Retinal pigment epithelial cell (primary cell): Measurements from ENCODE around the gene SLC51A.
"Not testable (repeated sequence)": the region's sequence is repeated elsewhere in the genome, so short reads cannot be mapped to it uniquely, and the experiment has no call there.

Experiments
- DNase-seq: peaks from one replicate; pipeline ENCODE4 v3.0.0-alpha.2; 2010; ENCODE audit warnings: low read depth
- H3K4me3 ChIP-seq: 2 replicates; pipeline ENCODE4 v1.5.1; 2011; ENCODE audit warnings: mild to moderate bottlenecking, low read length, control low read depth, moderate library complexity
- TF ChIP-seq, protein P1 (sequence below): conservative IDR thresholded peaks from 2 replicates; pipeline ENCODE4 v1.5.1; 2011; ENCODE audit warnings: low read depth, low read length, control low read depth, inconsistent platforms

The SLC51A gene

DNA sequence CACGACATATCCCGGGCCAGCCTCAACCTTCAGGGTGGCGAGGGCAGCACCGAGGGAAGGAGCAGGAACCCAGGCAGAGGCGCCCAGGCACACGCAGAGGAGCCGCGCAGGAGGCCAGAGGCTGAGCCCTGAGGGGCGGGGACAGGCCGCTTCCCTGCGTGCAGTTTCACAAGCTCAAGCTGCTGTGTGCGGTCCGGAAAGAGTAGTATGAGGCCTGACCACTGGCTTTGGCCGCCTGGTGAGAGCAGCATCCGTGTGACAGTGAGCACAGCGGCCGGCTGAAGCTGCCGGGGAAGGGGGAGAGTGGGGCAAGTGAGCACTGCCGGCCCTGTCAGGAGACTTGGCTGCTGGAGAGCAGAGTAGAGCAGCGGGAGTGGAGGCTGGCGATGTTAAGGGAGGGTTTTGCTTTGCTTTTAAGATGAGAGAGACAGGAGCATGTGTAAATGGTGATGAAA lies 13.8 kb upstream of the SLC51A start:
- DNase-seq = no peak
- H3K4me3 ChIP-seq = no peak overlapping the region
- TF ChIP-seq, protein P1, sequence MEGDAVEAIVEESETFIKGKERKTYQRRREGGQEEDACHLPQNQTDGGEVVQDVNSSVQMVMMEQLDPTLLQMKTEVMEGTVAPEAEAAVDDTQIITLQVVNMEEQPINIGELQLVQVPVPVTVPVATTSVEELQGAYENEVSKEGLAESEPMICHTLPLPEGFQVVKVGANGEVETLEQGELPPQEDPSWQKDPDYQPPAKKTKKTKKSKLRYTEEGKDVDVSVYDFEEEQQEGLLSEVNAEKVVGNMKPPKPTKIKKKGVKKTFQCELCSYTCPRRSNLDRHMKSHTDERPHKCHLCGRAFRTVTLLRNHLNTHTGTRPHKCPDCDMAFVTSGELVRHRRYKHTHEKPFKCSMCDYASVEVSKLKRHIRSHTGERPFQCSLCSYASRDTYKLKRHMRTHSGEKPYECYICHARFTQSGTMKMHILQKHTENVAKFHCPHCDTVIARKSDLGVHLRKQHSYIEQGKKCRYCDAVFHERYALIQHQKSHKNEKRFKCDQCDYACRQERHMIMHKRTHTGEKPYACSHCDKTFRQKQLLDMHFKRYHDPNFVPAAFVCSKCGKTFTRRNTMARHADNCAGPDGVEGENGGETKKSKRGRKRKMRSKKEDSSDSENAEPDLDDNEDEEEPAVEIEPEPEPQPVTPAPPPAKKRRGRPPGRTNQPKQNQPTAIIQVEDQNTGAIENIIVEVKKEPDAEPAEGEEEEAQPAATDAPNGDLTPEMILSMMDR = no peak

DNA sequence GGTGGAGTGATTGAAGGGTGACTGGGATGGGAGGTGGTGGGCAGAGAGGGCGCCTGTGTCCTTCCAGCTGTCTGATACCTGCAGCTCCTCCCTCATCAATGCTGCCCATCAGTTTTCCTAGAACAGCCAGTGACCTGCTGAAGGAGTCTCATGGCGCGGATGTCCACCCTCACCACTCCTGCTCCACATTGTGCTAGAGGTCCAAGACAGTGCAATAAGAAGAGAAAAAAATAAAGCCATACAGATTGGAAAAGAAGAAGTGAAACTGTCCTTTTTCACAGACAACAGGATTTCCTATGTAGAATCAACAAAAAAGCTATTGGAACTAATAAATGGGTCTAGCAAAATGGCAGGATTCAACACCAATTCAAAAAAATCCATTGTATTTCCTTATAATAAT lies 12.5 kb upstream of the SLC51A start:
- TF ChIP-seq, protein P1 = no peak
- H3K4me3 ChIP-seq = no peak overlapping the region
- DNase-seq = no peak

DNA sequence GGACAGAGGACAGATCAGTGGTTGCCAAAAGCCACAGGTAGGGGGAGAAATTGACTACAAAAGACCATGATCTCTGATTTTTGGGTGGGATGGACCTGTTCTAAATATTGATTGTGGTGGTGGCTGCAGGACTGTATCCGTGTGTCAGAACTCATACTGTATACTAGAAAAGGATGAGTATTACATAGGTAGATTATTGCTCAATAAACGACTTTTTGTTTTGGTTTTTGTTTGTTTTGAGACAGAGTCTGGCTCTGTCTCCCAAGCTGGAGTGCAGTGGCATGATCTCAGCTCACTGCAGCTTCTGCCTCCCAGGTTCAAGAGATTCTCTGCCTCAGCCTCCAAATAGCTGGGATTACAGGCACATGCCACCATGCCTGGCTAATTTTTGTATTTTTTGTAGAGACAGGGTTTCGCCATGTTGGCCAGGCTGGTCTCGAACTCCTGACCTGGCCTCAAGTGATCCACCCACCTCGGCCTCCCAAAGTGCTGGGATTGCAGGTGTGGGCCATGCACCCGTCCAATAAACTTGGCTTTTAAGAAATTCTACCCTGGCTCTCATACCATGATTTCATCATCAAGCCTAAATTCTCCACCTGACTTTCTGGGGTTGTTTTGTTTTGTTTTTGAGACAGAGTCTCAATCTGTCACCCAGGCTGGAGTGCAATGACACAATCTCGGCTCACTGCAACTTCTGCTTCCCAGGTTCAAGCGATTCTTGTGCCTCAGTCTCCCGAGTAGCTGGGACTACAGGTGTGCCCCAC lies 10.7 kb upstream of the SLC51A start:
- H3K4me3 ChIP-seq, DNase-seq: not testable (repeated sequence)

DNA sequence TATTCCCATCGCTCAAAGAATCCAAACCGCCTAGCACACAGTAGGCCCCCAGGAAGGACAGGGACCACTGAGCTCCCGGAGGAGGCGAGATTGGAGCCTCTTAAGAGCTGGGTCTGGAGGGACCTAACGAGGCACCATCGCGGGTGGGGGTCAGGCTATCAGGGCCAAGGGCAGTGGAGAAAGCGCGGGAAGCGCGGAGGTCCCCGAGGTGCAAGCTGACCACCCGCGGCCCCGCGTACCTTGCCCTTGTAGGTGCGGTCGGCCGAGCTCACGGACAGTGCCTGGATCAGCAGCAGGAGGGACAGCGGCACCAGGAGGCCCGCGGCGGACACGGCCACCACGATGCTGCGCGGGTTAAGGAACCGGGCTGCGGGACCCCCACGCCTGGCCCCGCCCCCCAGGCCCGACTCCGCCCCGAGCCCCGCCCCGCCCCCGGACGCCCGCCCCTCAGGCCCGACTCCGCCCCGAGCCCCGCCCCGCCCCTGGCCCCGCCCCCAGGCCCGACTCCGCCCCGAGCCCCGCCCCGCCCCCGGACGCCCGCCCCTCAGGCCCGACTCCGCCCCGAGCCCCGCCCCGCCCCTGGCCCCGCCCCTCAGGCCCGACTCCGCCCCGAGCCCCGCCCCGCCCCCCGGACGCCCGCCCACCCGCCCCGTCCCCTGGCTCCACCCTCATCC lies 9.0 kb upstream of the SLC51A start:
- TF ChIP-seq, protein P1 = no peak
- peak overlapping the region; percentile 36 for H3K4me3 ChIP-seq
- no peak for DNase-seq

DNA sequence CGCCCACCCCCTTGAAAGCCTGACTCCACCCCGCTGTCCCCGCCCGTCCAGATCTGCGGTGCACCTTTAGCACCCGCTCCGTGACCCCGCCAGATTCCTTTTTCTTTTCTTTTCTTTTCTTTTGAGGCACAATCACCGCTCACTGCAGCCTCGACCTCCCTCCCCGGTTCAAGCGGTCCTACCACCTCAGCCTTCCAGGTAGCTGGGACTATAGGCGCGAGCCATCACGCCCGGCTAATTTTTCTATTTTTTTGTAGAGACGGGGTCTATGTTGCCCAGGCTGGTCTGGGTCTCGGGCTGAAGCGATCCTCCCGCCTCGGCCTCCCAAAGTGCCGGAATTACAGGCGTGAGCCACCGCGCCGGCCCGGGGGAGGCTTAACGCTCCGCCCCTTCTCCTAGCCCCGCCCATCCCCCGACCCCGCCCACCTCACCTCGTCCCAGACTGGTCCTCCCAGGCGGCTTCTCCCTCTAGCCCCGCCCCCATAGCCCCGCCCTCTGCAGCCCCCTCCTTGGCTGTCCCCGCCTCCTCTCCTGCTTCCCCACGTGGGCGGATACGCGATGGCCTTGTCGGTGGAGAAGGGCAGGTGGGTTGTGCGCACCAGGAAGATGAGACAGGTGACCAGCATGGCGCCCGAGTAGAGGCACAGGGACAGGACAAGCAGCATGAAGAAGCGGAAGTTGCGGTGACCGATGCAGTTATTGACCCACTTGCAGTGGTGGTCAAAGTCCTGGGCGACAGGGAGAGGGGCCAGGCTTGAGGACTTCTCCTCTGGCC lies 8.3 kb upstream of the SLC51A start:
- peak overlapping the region; percentile 40 for H3K4me3 ChIP-seq
- DNase-seq = no peak
- TF ChIP-seq, protein P1 = no peak

DNA sequence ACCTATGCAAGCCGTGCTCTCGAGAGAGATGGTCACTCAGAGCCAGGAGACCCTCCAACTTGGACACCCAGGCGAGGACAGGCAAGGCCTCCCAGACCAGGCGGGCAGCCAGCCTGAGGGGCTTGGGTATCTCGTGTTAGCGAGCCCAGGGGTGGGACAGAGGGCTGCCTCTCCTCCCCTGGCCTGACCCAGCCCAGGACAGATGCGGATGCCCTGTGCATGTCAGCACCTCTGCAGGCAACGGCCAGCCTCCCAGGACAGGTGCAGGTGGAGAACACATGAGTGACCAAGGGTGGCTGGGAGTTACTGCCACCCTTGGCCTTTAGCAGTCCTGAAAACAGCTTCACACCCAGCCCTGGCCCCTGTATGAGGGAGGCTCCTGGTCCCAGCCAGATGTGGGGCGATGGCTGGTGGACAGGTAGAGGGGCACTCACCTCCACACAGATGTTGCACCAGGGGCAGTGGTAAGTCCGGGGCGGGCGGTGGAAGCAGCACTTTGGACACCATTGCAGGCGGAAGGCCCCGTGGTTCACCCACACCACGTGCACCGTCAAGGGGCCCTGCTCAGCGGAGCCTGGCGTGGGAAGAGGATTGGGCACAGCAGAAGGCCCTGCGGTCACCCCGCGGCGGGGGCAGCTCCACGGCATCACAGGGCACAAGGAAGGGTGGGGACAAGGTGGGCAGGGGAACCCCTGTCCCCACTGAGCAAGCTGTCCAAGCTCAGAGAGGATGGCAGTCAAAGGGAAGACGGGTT lies 7.2 kb upstream of the SLC51A start:
- H3K4me3 ChIP-seq = no peak overlapping the region
- DNase-seq = no peak
- TF ChIP-seq, protein P1 = no peak

DNA sequence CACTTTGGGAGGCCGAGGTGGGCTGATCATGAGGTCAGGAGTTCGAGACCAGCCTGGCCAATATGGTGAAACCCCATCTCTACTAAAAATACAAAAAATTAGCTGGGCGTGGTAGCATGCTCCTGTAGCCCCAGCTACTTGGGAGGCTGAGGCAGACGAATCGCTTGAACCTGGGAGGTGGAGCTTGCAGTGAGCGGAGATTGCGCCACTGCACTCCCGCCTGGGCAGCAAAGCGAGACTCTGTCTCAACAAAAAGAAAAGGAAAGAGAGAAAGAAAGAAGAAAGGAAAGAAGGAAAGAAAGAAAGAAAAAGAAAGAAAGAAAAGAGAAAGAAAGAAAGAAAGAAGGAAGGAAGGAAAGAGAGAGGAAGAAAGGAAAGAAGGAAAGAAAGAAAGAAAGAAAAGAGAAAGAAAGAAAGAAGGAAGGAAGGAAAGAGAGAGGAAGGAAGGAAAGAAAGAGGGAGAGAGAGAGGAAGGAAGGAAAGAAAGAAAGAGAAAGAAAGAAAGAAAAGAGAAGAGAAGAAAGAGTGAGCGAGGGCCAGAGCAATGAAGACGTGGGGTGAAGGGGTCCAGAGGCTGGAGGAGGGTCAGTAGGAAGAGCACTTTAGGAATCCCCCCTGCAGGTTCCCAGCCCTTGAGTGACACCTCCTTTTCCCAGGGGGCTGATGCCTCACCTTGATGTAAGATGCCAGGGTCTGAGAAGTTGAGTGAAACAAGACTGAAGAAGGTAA lies 6.2 kb upstream of the SLC51A start:
- DNase-seq, H3K4me3 ChIP-seq: not testable (repeated sequence)
